OCI-M2 (cell line): Measurements from ENCODE around the gene SLC2A13.
"Not testable (repeated sequence)": the region's sequence is repeated elsewhere in the genome, so short reads cannot be mapped to it uniquely, and the experiment has no call there.

Experiments
- DNase-seq: peaks from one replicate; lab custom pipeline; 2025; ENCODE audit not compliant: unreplicated experiment; lab: John Stamatoyannopoulos, UW

SLC2A13 gene

DNA sequence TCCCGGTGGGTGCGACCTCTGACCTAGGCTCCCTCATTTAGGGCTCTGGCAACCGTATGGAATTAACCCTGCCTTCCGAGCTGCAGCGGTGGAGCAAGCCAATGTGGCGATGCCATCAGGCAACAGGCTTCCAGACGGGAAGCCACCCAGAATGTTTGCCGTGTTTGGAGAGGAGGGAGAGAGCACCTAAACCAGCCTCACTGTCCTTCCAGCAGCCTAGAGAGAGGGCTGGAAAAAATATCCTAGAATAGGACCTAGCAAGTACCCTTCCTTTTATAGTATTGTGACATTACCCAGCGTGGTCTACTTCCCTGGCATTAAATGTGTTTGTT, 287 bp upstream of the SLC2A13 start:
- DNase-seq = peak; percentile 23

DNA sequence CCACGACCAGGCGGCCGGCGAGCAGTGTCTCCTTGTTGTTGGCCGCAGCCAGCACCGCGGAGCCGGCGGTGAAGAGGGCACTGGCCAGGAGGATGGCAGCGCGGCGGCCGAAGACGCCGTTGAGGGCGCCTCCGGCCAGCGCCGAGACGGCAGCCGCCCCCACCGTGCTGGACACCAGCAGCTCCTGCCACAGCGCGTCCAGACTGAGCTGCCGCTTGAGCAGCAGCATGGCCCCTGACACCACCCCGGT, 691 bp downstream of the SLC2A13 start:
- no peak for DNase-seq

DNA sequence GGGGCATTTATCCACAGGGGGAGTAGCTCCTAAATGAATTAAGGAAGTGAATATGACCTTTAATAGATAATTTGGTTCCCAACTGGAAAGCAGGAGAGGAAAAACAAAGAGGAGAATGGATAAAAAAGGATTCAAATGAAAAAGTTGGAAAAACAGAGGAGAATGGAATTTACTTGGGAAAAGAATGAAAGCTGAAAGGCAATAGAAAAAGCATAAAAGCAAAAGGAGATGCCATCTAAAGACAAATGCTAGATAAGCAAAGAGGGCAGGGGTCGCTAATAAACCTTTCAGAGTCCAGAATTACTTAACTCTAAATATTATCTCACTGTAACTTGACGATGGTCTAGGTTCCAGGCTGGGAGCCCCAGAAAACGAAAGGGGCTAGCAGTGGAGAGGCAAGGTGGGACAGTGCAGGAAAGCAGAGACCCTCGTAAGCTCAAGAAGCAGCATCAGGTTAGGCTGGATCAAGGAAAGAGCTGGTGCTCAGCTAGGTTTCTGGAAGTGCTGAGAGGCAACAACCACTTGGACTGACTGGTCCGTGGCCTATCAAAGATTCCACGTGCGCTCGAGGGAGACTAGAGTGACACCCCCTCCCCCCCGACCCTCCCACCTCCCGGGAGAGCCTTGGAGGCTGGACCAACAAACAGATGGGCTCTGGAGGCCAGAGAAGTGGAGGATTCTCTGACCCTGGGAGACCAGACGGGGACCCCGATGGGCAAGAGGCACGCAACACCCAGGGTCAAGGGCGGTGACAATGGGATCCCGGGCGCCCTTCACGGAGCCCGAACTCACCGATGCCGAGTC, 1.2 kb downstream of the SLC2A13 start:
- no peak for DNase-seq

DNA sequence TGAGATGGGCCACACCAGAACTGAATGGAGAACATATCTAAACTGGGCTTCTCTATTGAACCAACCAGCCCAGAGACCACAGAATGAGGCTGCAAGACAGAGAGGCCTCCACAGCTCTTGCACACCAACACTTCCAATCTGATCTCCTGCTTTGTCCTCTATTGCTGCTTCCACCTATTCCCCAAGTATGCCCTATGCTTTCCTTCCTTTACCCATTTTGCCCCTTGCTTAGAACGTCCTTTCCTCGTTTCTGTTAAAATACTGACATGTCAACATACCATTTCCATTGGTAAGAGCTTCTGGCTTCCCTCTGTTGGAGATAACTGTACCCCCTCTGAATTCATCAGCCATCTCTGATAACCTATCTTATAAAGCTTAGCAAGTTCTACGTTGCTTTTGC, 2.8 kb downstream of the SLC2A13 start:
- DNase-seq = no peak

DNA sequence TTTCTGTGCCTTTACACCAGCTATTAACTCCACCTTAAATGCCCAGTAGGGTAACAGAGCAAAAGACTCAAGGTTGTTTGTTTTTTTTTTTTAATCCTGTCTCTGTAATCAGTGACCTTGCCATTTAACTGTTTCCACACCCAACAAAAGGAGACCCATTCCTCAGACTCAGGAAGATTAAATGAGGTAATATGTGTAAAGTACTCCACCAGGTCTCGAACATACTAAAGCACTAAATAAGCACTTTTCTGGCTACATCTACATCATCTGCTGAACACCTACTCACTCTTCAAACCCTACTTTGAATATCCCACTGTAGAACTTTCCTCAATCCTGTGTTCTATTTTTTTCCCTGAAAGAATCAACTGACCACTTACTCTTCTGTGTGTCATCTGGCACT, 4.1 kb downstream of the SLC2A13 start:
- no peak for DNase-seq

DNA sequence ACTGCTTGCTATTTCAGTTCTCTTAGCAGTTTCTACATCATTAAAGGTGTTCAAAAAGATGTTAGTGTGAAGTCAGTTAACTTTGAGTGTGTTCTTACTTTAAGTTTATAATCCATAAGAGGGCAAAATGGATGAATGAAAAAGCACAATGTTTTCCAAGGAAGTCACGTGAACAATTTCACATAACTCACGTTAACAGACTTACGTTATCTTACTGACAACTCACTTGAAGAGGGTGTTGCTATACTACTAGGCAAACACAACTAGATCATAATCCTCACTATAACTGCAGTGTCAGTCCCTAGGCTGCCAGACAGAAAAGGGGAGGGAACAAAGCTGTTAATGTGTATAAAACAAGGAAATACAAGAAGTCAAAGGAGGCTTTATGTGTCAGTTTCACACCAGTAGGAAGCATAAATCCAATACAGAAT, 6.4 kb downstream of the SLC2A13 start:
- no peak for DNase-seq

DNA sequence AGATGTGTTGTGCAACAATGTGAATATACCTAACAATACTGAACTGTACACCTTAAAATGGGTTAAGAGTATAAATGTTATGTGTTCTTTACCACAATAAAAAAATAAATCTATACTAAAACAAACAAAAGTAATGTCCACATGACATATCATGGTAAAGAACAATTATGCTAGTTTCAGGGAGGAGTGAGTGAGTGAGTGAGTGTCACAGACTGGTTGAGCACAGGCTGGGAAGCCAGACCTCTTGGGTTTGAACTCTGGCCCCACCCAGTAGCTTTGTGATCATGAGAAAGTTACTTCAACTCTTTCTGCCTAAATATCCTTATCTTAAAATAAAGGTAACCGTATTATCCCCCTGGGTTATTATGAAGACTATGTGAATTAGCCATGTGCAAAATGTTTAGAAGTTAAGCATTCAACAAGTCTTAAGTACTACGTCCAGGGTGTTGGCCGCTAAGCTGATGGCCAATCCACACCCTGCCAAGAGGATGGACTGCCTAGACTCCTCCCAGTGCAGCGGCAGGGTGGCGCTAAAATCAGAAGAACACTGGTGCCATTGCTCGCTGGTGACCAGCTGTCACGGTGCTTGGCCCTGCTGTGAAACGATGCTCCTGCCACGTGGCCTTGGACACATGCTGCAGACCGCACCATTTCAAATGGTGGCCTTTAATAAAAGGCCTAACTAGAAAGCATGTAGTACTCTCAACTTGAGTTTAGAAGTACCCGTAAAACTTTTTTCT, 7.3 kb downstream of the SLC2A13 start:
- no peak for DNase-seq

DNA sequence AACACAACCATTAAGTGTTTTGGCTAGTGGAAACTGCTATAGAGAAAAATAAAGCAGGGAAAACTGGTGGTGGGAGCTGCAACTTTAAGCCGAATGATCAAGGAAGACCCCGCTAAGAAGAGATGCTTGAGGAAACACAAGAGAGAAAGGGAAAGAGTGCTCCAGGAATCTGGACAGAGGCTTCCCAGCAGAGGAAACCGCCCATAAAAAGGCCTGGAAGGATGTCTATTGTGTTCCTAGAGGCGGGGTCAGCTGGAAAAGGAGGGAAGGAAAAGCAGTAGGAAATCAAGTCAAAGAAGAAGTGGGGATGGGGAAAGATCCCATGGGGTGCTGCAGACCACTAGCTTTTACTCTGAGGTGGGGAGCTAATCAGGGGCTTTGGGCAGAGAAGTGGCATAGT, 12.4 kb downstream of the SLC2A13 start:
- no peak for DNase-seq

DNA sequence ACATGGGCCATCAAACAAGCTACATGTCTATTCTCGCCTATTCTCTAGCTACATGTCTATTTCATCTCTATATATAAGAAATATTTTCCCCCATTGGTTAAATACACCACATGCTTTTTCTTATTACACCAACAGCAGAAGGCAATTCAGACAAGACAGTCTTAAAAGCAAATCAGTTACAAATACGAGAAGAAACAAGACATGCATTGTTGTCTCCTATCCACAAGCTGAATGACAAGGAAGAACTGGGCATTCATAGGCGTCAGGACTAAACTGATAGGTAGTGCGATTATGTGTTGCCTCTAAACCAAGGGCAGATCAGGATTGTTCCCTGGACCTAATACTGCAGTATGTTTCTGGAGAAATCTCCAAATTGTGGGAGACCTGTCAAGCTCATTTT, 19.4 kb downstream of the SLC2A13 start:
- DNase-seq = no peak

DNA sequence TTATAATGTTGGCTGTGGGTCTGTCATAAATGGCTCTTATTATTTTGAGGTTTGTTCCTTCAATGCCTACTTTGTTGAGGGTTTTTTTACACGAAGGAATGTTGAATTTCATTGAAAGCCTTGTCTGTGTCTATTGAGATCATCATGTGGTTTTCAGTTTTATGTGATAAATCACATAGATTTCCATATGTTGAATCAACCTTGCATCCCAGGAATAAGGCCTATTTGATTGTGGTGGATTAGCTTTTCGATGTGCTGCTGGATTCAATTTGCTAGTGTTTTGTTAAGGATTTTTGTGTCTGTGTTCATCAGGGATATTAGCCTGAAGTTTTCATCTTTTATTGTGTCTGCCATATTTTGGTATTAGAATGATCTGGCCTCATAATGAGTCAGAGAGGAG, 27.6 kb downstream of the SLC2A13 start:
- no peak for DNase-seq

DNA sequence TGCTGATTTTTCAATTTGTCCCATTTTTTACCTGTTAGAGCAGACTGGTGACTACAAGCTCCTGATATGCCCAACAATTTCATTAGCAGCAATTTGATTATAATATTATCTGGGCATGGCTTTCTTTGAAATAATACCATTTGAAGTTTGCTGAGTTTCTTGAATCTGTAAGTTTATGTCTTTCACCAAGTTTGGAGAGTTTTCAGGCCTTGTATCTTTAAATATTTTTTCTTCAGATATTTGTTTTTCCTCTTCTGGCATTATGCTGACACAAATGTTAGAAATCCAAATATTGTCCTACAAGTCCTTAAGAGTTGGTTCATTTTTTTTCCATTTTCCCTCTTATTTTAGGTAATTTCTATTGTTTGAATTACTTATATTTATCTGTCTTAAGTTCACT, 30.4 kb downstream of the SLC2A13 start:
- no peak for DNase-seq

DNA sequence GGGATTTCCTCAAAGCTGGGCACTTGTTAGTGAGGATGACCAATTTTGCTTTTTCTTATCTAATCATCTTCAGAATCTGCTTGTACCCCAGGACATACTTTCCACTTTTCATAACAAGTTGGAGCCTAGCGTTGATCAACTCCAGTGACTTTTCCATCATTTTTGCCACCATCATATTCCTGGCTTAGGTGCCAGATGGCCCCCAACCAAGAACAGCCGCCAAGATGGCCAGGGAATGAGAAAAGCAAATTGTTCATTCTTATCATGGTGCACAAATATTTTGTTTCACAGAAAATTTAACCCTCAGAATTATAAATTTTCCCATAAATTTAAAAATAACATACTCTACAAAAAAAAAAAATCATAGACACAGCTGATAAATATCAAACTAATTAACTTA, 37.5 kb downstream of the SLC2A13 start:
- no peak for DNase-seq

DNA sequence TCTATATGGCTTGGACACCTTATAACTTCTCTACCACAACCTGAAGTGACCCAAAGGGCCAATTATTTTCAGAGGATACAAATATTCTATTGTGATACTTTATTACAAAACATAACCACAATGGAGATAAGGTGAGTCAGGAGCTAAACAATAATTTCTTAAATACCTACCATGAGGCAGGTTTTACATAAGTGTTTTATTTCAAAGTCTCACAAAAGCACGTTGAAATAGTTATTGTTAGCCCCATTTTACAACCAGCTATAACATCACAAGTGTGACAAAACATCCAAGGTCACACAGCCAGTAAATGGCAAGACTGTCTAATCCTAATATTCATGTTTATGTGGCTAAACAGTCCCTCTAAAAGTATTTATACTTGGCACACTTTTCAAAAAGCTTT, 40.2 kb downstream of the SLC2A13 start:
- no peak for DNase-seq

DNA sequence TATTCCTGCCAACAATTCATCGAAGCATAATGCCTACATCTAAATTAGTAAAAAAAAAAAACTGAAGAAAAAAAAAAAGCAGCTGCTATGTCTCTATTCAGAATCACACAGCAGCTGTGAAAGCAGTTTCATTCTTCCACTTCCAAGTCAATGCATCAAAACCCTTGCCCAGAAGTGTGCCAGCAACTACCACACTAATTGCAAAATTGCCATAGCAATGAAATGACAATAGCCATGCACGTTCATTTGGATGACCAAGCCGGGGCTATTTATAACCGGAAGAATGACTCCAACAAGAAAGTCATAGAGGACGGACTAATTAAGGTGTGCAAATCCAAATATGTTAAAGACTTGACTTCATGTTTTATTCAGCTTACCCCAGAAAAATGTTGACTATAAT, 42.5 kb downstream of the SLC2A13 start:
- no peak for DNase-seq

DNA sequence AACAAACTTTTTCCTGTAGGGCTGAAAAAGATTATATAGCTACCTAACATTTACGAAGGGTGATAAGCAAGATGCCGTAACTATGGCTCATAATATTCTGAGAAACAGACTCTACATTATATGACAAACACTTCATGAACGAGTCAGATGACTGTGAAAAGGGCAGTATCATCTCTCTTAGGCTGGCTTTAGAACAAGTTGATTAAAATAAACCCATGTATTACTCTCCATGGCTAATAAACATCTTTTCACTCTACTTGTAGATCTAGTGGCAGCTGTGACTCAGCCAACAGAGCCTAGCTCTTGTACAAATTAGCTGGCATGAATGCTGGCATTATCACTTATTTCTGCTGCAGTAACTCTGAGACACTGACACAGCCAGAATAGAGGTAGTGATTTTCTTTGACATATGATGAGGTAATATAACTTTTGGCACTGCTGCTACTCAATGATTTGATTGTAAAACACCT, 47.1 kb downstream of the SLC2A13 start:
- DNase-seq = no peak

DNA sequence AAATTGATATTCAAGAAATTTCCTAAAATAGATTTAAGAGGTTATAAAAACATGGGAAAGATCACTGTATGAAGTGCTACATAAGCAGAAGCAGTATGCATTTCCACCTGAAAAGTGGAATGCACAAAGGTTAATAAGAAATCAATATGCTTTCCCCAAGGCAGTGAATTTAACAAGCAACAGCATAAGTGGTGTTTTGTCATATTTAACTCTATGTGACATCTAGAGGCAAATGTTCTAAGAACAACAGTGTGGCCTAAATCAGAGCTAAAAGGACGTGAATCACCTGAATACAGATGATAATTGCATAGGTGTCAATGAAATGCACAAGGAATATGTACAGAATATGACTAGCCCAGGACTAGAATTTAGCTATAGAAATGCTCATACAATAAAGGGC, 49.5 kb downstream of the SLC2A13 start:
- DNase-seq = no peak

DNA sequence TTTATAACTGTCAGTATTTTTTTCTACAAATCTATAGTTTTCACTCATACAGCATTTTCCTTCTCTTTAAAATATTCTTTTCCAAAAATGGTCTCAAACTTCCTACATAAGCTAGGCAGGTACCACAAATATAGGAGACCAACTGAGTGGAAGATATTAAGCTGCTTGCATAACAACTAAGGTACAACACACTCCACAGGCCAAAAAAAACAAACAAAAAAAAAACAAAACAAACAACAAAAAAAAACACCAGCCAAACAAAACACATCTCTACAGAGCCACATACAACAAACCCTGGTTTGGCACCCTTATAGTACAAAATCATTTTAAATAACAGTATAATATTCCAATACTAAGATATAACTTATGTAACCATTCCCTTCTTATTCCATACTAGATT, 50.1 kb downstream of the SLC2A13 start:
- DNase-seq = no peak

DNA sequence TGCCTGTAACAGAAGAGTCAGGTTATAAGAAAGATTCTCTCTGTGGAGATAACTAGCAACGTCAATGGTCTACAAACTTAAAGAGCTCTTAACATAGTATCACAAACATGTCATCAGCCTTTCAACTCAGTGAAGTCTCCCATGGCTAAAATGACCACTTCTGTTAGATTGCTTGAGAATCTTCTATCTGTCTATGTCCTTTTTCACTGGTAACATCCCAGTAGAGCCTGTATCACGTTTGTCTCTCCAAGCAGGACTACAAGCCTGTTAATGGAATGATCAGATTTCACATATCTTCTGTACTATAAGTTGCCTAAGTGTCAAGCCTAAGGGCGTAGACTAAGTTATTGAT, 50.7 kb downstream of the SLC2A13 start:
- DNase-seq = no peak

DNA sequence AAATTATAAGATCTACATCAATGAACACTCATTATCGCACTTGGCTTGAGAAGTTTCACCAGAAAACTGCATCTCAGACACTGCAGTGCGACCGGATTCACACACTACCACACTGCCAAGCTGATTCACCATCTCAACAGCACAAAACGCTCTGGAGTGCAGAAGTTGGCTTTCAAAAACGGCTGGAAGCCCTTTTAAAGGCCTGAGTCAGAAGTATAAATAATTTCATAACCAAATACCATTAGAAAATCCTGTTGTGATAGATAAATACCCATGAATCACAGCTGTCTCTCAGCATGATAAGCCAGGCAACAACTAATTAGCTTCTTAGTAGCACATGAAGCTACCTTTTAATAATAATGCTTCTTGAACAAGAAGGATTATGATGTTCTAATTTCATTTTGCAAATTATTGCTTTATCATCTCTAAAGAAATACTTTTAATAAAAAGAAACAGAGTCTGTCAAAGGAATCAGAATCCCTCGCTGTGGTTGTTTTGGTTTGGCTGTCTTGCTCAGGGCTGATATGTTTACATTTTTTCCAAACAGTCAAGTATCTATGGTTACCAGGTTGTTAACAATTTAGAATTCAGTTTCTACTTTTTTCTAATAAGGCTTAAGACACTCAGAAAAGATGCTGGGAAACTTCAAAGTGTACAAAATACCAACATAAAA, 51.2 kb downstream of the SLC2A13 start:
- DNase-seq = no peak

DNA sequence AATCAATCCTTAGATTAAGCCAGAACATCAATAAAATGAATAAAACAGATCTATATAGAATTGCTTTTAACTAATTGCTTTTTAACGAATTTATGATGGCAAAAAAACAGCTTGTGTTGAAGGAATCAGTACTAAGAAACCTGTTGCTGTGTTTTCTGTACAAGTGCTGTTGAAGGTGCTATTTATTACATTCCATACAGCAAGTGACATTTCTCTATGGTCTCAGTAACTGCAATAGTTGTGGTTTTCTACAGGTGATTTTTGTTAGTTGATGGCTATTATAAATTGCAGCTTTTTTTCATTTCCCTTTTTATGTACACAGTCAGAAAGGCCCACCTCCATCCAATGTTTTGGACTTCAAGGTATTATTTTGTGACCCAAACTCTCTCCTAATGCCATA, 56.6 kb downstream of the SLC2A13 start:
- no peak for DNase-seq

DNA sequence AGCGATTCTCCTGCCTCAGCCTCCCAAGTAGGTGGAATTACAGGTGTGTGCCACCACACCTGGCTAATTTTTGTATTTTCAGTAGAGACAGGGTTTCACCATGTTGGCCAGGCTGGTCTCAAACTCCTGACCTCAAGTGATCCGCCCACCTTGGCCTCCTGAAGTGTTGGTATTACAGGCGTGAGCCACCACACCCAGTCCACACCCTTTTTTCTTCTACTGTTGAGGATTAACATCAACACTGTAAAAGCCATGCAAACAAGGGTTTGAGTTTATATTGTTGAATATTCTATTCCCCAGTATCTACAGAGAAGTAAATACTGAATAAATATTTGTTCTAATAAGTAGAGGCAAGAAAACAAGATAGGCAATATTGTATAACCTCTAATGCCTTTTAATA, 58.9 kb downstream of the SLC2A13 start:
- not testable (repeated sequence) for DNase-seq

DNA sequence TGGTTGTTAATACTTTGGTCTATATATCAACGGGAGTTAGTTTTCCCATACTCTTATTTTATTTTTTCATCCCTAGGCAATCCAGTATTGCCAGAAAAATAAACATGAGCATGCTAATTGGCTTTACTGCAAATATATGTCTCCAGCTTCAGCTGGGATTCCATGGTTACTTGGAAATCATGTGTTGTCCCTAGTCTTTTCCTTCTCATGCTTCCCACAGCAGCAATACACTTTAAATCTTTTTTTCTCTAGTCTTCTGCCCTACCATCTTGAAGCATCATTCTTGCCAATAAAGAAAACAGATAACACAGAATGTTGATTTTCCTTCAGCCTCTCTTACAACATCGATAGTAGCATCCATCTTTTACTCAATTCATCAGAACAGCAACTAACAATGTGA, 60.2 kb downstream of the SLC2A13 start:
- no peak for DNase-seq

DNA sequence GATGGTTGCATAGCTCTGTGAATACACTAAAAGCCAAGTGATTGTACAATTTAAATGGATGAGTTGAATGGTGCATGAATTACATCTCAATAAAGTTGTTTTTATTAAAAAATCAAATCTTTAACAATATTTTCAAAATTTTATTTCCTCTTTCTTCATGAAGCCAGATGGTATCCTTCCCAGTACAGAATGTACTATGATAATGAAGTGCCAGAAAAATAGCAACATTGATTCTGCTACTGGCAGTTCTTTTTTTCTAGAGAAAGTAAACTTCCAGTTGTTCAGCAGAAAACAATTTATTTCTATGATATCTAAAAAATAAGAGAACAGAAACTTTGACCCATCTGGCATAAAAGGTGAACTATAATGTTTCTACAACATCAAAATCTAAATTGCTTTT, 61.5 kb downstream of the SLC2A13 start:
- no peak for DNase-seq
